GM12892 (cell line): ENCODE measurements around the gene ACP6.
A peak's percentile ranks its signal among the peaks of the same experiment; 100 is the strongest.

Source experiments
- DNase-seq: peaks from one replicate; pipeline ENCODE4 v3.0.0; 2011; ENCODE audit not compliant: insufficient read length
- FAIRE-seq: peaks from 2 replicates; lab custom pipeline; 2011; peaks lifted over from hg19 to GRCh38; lab: Jason Lieb, UNC
- POLR2A ChIP-seq: IDR thresholded peaks from 2 replicates; pipeline ENCODE4 v1.6.1; 2011; ENCODE audit warnings: low read depth, low read length, control low read depth
- POLR2AphosphoS5 ChIP-seq: IDR thresholded peaks from 2 replicates; pipeline ENCODE4 v1.6.1; 2011; ENCODE audit warnings: low read depth, low read length, control low read depth
- TAF1 ChIP-seq: IDR thresholded peaks from 2 replicates; pipeline ENCODE4 v1.6.1; 2011; ENCODE audit warnings: low read depth, mild to moderate bottlenecking, control low read depth, low read length, borderline replicate concordance

ACP6 gene

GRCh38 chr1:147612366-147612765 is 58.0 kb downstream of the ACP6 start:
- DNase-seq: no peak
- TF ChIP-seq POLR2A (no peak), TAF1 (no peak), POLR2AphosphoS5 (no peak)

DNA sequence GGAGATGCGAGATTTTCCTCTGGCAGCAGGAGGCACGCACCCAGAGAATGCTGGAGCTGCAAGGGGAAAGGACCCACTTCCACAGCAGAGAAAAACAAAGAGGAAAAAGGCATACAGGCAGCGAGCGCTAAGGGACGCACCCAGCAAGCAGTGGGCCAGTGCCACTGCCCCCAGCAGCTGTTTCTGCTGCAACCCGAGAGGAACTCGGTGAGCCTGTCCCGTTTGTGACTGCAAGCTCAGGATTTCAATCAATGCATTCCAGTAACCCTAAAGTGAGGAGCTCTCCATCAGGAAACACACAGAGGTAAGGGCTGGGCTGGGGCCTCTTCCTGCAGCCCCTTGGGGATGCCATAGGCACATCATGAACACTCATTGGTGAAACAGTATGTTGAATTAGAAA is 58.7 kb downstream of the ACP6 start:
- TF ChIP-seq TAF1: no peak
- TF ChIP-seq POLR2AphosphoS5: no peak
- no peak for TF ChIP-seq POLR2A
- FAIRE-seq: no peak
- DNase-seq: no peak

More at GRCh38 chr1:147612366-147612765, 58.0 kb downstream of the ACP6 start:
- no peak for FAIRE-seq

DNA sequence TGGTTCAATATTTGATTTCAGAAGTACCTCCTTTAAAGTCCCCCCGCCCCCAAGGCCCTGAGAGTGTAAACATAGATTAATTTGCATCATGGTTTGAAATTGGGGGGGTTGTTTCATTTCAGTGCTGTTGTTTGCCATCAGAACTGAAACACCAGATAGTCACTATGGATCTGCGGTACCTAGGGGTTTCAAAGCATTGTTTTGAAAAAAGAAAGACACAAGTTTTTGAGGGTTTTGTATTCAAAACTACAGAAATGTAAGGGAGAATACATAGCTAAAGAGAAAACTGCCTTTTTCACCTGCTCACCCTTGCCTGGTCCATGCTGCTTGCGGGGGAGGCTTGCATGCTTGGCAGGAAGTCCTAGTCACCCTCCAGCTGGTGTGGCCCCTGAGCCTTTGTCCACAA is 59.3 kb downstream of the ACP6 start:
- FAIRE-seq: peak; percentile 78
- TF ChIP-seq POLR2A (no peak), POLR2AphosphoS5 (no peak), TAF1 (no peak)
- DNase-seq: no peak

DNA sequence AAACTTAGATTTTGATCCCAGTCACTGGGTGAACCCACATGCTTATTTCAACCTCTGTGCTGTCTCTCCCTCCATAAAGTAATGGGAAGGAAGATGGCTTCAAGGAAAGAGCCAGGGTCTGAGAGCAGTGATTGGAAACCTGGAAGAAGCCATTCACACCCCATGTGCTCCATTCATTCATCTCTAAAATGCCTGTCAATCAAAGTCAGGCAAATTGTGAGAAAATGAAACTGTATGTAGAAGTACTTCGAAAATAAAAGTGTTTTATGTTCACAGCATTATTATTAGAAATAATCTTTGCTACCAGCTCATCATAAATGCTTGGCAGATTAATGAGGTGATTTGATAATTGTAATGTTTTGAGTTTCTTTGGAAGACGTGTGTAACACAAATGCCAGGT is 61.0 kb downstream of the ACP6 start:
- FAIRE-seq: no peak
- TF ChIP-seq POLR2A (no peak), TAF1 (no peak)
- no peak for DNase-seq

- TF ChIP-seq POLR2AphosphoS5 (no peak), TAF1 (no peak), POLR2A (no peak)
- DNase-seq (no peak), FAIRE-seq (no peak)
These were observed 61.7 kb downstream of the ACP6 start for GRCh38 chr1:147608596-147608995.

DNA sequence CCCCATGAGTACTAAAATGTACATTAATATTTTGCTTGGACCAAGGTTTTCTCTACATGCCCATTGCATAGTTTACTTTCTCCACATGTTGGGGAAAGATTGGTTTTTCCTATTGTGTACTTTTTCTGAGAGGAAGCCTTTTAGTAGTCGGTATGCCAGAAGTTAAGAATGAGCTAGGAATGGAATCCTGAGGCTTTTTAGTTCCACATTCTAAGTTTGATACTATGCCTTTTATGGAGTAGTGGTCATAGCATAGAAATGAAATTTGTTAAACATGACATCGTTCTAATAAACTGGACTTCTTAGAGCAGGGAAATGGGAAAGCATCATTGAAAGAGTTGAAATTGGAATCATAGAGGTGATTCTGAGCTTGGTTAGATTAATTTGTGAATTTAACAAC is 64.7 kb downstream of the ACP6 start:
- DNase-seq: no peak

GRCh38 chr1:147603986-147604385 is 66.3 kb downstream of the ACP6 start:
- DNase-seq (no peak), FAIRE-seq (peak; percentile 36)
- TF ChIP-seq POLR2A: no peak
- no peak for TF ChIP-seq TAF1
- no peak for TF ChIP-seq POLR2AphosphoS5

More for the DNA sequence above, 64.7 kb downstream of the ACP6 start:
- TF ChIP-seq POLR2A (no peak), TAF1 (no peak), POLR2AphosphoS5 (no peak)
- no peak for FAIRE-seq

GRCh38 chr1:147600119-147601111 is 69.9 kb downstream of the ACP6 start:
- FAIRE-seq (peak; percentile 93), DNase-seq (no peak)
- TF ChIP-seq POLR2AphosphoS5 (no peak), POLR2A (peak; percentile 57; the same call in 1 of the 2 replicates)

DNA sequence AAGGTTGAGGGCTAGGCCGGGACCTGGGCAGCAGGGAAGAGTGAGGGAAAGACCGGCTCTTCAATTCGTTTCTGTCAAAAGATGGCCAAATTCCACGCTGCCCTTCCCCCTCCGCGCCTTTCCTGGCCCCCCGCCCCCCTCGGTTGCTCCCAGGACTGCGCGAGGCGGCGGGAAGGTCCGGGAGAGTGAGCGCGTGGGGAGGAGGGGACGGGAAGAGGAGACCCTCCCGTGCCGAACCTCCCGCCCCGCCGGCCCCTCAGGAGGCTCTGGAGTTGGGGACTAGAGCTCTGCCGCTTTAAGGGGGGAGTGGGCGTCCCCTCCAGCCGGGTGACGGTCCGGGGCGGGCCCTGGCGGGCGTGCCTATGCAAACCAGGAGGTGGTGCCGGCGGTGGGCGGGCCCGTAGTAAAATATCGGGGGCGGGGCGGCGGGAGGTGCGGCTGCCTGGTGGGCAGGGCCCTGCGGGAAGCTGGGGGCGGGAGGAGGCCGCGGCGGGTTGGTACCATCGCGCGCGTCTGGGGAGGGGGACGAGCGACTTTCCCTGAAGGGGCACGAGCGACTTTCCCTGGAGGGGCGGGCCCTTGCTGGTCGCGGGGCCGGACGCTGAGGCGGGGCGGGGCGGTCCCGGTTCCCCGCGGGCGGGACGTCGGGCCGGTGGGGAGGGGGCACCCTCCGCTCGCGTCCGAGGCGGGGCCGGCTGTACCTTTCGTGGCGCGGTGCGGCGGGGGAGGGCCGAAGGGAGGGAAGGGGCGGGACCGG is 70.8 kb downstream of the ACP6 start:
- DNase-seq (peak; percentile 78), FAIRE-seq (no peak)
- no peak for TF ChIP-seq POLR2A
- TF ChIP-seq TAF1: no peak
- no peak for TF ChIP-seq POLR2AphosphoS5

GRCh38 chr1:147598621-147599361 is 71.5 kb downstream of the ACP6 start:
- DNase-seq: no peak
- no peak for TF ChIP-seq POLR2AphosphoS5
- no peak for TF ChIP-seq POLR2A
- TF ChIP-seq TAF1: no peak
- no peak for FAIRE-seq

DNA sequence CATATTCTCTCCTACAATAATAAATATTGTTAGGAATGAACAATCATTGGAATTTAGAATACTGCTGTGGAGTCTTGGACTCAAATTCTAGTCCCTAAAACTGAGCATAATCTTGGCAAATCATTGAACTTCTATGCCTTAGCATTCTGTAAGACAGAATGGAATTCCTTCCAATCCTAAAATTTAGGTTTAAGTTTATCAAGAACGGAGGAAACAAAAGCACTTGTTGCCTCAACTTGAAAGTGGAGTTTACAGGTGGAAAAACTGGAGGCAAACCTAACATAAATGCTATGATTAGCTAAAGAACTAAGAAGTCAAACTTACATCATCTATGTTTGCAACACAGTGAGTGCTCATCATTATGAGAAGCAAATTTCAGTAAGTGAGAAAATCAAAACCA is 73.3 kb downstream of the ACP6 start:
- TF ChIP-seq TAF1 (no peak), POLR2A (no peak), POLR2AphosphoS5 (no peak)
- DNase-seq (no peak), FAIRE-seq (no peak)
